Panc1 (cell line): ENCODE measurements around the gene KHDRBS2. TPM values are rescaled to one million over a fixed set of nuclear protein-coding genes. Genes with fewer than 3 reads are reported as not detected.

Experiments used
- ATAC-seq: fragments of 200-7000 bp; cut with Tn5 transposase; 2 replicates; pipeline ENCODE4 v1.9.1; 2020; ENCODE audit warnings: mild to moderate bottlenecking, moderate library complexity
- BruUV-seq: library from RNA; stranded (reverse); fragments of 400-500 nt; replicated peaks from 2 replicates; lab custom pipeline; 2021; lab: Mats Ljungman, UMichigan
- CTCF ChIA-PET: fragments of 300-600 bp; sonication (Branson Sonifier 250); formaldehyde crosslinking; loops from one replicate; lab custom pipeline; 2022; ENCODE audit warnings: antibody characterized with exemption; lab: Charles Lee
- POLR2A ChIA-PET: fragments of 300-600 bp; sonication (Branson Sonifier 250); formaldehyde crosslinking; loops from one replicate; lab custom pipeline; 2022; ENCODE audit warnings: antibody characterized with exemption; lab: Charles Lee
- DNase-seq: peaks from one replicate; pipeline ENCODE4 v3.0.0-alpha.2; 2010; ENCODE audit warnings: low read depth, low spot score
- H3K27ac ChIP-seq: 2 replicates; pipeline ENCODE4 v1.5.1; 2011; ENCODE audit warnings: mild to moderate bottlenecking, low read length, inconsistent platforms
- H3K27me3 ChIP-seq: fragments of 200-500 bp; sonication (Bioruptor generic); 2 replicates; pipeline ENCODE4 v1.6.0; 2014; ENCODE audit warnings: low read length, inconsistent platforms; ENCODE audit not compliant: control insufficient read depth, insufficient read depth
- H3K36me3 ChIP-seq: fragments of 200-500 bp; sonication (Bioruptor generic); 2 replicates; pipeline ENCODE4 v1.5.1; 2014; ENCODE audit warnings: inconsistent platforms, mild to moderate bottlenecking, low read length, moderate library complexity; ENCODE audit not compliant: control insufficient read depth, insufficient read depth
- H3K4me1 ChIP-seq: 2 replicates; pipeline ENCODE4 v1.5.1; 2011; ENCODE audit warnings: inconsistent platforms, mild to moderate bottlenecking, low read length, moderate library complexity; ENCODE audit not compliant: control insufficient read depth, insufficient read depth
- H3K4me3 ChIP-seq, 2 experiments: 2 replicates each; pipeline ENCODE4 v1.5.1; 2011 to 2012; ENCODE audit warnings: low read depth in 2 of 2, low read length in 2 of 2, mild to moderate bottlenecking in 2 of 2, inconsistent platforms in 1 of 2, moderate library complexity in 1 of 2
- H3K9me3 ChIP-seq: fragments of 200-500 bp; sonication (Bioruptor generic); 2 replicates; pipeline ENCODE4 v1.5.1; 2014; ENCODE audit warnings: low read depth, mild to moderate bottlenecking, inconsistent platforms, low read length, moderate library complexity; ENCODE audit not compliant: control insufficient read depth, insufficient read depth
- POLR2AphosphoS5 ChIP-seq: IDR thresholded peaks from 2 replicates; pipeline ENCODE4 v1.6.1; 2012; ENCODE audit warnings: mild to moderate bottlenecking, low read depth, low read length, moderate library complexity
- SIN3A ChIP-seq: IDR thresholded peaks from 2 replicates; pipeline ENCODE4 v1.6.1; 2012; ENCODE audit warnings: low read depth, mild to moderate bottlenecking, low read length, moderate library complexity, borderline replicate concordance; ENCODE audit not compliant: insufficient read depth
- TCF7L2 ChIP-seq: IDR thresholded peaks from 2 replicates; pipeline ENCODE4 v1.6.1; 2011; ENCODE audit warnings: mild to moderate bottlenecking, low read depth, low read length, inconsistent platforms
- in situ Hi-C: cut with HindIII; loops from 2 replicates; pipeline ENCODE4 v1.10.0; 2016; ENCODE audit warnings: low sequenced_read_pairs, low pct_unique_long_range_greater_than_20kb
- intact Hi-C: fragments of 100-400 bp; cut with micrococcal nuclease; formaldehyde crosslinking; loops from one replicate; pipeline ENCODE4 v1.10.0; 2022; ENCODE audit not compliant: unreplicated experiment
- total RNA-seq: library from RNA; stranded (reverse); gene quantifications from one replicate; pipeline ENCODE4 v1.2.1, GENCODE V29; 2021; ENCODE audit not compliant: unreplicated experiment
- TF ChIP-seq, protein P1 (sequence below), 2 experiments: IDR thresholded peaks; 2 replicates each; pipeline ENCODE4 v1.6.1; 2011 to 2012; ENCODE audit warnings: low read depth in 2 of 2, control low read depth in 1 of 2, low read length in 1 of 2, mild to moderate bottlenecking in 1 of 2, moderate library complexity in 1 of 2; ENCODE audit not compliant: insufficient read depth in 1 of 2
- TF ChIP-seq, protein P2 (sequence below): fragments of 450-650 bp; IDR thresholded peaks from 2 replicates; pipeline ENCODE4 v1.5.1; 2017; ENCODE audit warnings: mild to moderate bottlenecking

The KHDRBS2 gene
- total RNA-seq, 1 experiment from 2014 or later = not detected

DNA sequence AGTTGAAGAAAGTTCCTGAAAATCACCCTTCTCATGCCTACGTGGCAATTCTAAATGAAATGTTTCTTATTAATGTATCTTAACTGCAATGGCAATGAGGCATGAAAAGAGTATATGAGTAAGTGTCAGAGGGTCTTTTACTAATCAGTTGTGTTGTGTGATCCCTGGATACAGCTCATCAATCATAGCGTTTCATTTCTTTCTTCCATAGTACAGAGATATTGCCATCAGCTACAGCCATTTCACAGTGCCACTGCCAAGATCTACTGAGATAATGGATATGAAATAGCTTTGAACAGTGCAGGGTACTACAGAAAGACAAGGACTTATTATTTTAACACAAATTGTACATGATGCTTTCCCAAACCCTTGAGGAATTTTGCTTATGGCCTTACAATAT, 450.8 kb downstream of the KHDRBS2 start:
- in situ Hi-C loops (no loop called here), intact Hi-C loops (no loop called here)
- no peak overlapping the region for H3K4me3 ChIP-seq
- no peaks in the 10 kb centered on the region for H3K4me1 ChIP-seq
- H3K27me3 ChIP-seq = no peaks in the 10 kb centered on the region
- ChIA-PET CTCF (no interaction called here), POLR2A (no interaction called here)
- DNase-seq = no peak
- H3K36me3 ChIP-seq = no peaks in the 10 kb centered on the region
- 0 out of 2 replicates have a peak, but pooled peaks cover 3% of the 10 kb centered on the region for H3K9me3 ChIP-seq
- H3K27ac ChIP-seq = no peak overlapping the region
- TF ChIP-seq SIN3A = no peak
- TF ChIP-seq, protein P1, sequence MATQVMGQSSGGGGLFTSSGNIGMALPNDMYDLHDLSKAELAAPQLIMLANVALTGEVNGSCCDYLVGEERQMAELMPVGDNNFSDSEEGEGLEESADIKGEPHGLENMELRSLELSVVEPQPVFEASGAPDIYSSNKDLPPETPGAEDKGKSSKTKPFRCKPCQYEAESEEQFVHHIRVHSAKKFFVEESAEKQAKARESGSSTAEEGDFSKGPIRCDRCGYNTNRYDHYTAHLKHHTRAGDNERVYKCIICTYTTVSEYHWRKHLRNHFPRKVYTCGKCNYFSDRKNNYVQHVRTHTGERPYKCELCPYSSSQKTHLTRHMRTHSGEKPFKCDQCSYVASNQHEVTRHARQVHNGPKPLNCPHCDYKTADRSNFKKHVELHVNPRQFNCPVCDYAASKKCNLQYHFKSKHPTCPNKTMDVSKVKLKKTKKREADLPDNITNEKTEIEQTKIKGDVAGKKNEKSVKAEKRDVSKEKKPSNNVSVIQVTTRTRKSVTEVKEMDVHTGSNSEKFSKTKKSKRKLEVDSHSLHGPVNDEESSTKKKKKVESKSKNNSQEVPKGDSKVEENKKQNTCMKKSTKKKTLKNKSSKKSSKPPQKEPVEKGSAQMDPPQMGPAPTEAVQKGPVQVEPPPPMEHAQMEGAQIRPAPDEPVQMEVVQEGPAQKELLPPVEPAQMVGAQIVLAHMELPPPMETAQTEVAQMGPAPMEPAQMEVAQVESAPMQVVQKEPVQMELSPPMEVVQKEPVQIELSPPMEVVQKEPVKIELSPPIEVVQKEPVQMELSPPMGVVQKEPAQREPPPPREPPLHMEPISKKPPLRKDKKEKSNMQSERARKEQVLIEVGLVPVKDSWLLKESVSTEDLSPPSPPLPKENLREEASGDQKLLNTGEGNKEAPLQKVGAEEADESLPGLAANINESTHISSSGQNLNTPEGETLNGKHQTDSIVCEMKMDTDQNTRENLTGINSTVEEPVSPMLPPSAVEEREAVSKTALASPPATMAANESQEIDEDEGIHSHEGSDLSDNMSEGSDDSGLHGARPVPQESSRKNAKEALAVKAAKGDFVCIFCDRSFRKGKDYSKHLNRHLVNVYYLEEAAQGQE (IDR thresholded peaks at IDR 0.05; ENCODE audit: insufficient read depth in 1 of 2, low read depth in 2 of 2, low read length in 1 of 2) = no peak
- TF ChIP-seq TCF7L2 = no peak
- no peak for TF ChIP-seq POLR2AphosphoS5
- TF ChIP-seq, protein P2, sequence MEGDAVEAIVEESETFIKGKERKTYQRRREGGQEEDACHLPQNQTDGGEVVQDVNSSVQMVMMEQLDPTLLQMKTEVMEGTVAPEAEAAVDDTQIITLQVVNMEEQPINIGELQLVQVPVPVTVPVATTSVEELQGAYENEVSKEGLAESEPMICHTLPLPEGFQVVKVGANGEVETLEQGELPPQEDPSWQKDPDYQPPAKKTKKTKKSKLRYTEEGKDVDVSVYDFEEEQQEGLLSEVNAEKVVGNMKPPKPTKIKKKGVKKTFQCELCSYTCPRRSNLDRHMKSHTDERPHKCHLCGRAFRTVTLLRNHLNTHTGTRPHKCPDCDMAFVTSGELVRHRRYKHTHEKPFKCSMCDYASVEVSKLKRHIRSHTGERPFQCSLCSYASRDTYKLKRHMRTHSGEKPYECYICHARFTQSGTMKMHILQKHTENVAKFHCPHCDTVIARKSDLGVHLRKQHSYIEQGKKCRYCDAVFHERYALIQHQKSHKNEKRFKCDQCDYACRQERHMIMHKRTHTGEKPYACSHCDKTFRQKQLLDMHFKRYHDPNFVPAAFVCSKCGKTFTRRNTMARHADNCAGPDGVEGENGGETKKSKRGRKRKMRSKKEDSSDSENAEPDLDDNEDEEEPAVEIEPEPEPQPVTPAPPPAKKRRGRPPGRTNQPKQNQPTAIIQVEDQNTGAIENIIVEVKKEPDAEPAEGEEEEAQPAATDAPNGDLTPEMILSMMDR = no peak
- ATAC-seq = no peak
- no TSS peak for BruUV-seq

DNA sequence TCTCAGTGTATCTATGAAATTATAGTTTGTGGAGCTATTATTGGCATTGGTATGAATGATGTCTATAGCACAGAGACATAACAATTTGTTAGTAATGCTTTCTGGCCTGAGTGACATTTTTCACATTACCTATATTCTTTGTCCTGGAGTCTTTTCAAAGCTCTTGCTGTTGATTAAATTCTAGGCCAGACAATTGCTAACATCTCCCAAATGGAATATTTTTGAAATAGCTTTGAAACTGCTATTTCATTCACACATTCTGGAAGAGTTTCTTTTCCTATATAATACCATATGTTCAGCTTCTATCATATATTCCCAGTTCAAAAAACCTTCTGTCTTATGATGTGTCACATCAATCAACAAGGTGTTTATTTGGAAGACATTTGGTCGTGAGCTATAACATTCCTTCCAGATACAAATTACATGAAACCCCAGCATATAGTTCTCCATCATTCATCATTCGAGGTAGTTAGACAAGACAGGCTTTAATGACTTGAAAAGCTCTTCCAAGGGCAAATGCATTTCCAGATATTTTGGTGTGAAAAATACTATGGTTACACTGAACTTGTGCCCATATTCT, 452.8 kb downstream of the KHDRBS2 start:
- Histone ChIP-seq H3K4me1 (no peaks in the 10 kb centered on the region), H3K9me3 (0 out of 2 replicates have a peak, but pooled peaks cover 3% of the 10 kb centered on the region), H3K27ac (no peak overlapping the region), H3K27me3 (no peaks in the 10 kb centered on the region), H3K36me3 (no peaks in the 10 kb centered on the region), H3K4me3 (no peak overlapping the region)
- intact Hi-C loops (no loop called here), in situ Hi-C loops (no loop called here)
- no peak for ATAC-seq
- BruUV-seq = no TSS peak
- TF ChIP-seq POLR2AphosphoS5 (no peak), TCF7L2 (no peak), SIN3A (no peak)
- TF ChIP-seq, protein P1 (IDR thresholded peaks at IDR 0.05; ENCODE audit: insufficient read depth in 1 of 2, low read depth in 2 of 2, low read length in 1 of 2) = no peak
- TF ChIP-seq, protein P2 = no peak
- ChIA-PET POLR2A (no interaction called here), CTCF (interaction anchor here (0.5 kb wide), 1 partner anchor 78 kb away, joined by 8 read pairs; no protein-coding TSS in a partner anchor)
- no peak for DNase-seq
